ENCODE results near the gene ADPRHL1. TPM values are rescaled to one million over a fixed set of nuclear protein-coding genes. Genes with fewer than 3 reads are reported as not detected.
A peak's percentile ranks its signal among the peaks of the same experiment; 100 is the strongest.

The ADPRHL1 gene
- total RNA-seq, 1 experiment from 2014 or later: 4.9 TPM

GRCh38 chr13:113427562-113428468, 25.5 kb downstream of the ADPRHL1 start:
- POLR2A ChIA-PET: interaction anchor here (0.6 kb wide), 2 partner anchors 11 to 16 kb away, joined by 3 to 4 read pairs; no protein-coding TSS in a partner anchor

GRCh38 chr13:113426591-113426986, 26.7 kb downstream of the ADPRHL1 start:
- no TSS peak for BruUV-seq (replicated peaks)
- ChIA-PET CTCF (no interaction called here), POLR2A (no interaction called here)
- TF ChIP-seq CTCF (IDR thresholded peaks at IDR 0.05; ENCODE audit: insufficient read depth in 1 of 2, low read depth in 1 of 2, low read length in 1 of 2, severe bottlenecking in 1 of 2, unreplicated experiment in 1 of 2): no peak
- no peak overlapping the region for H3K27ac Mint-ChIP-seq (ENCODE audit: unreplicated experiment)
- H3K27me3 Mint-ChIP-seq (ENCODE audit: insufficient read depth, unreplicated experiment): no peaks in the 10 kb centered on the region
- peaks cover 10% of the 10 kb centered on the region for H3K4me1 ChIP-seq
- no peaks in the 10 kb centered on the region for H3K9me3 Mint-ChIP-seq (ENCODE audit: unreplicated experiment)
- intact Hi-C loops (cut with micrococcal nuclease; ENCODE audit: unreplicated experiment): no loop called here
- no peaks in the 10 kb centered on the region for H3K27me3 ChIP-seq (replicated peaks; ENCODE audit: control insufficient read depth, insufficient read depth, low read length)
- no peak for DNase-seq
- peaks cover 6% of the 10 kb centered on the region for H3K36me3 Mint-ChIP-seq (ENCODE audit: insufficient read depth, unreplicated experiment)
- H3K4me3 ChIP-seq (ENCODE audit: low read depth, low read length): no peak overlapping the region
- no peaks in the 10 kb centered on the region for H3K4me1 Mint-ChIP-seq (ENCODE audit: low read depth, unreplicated experiment)
- no peaks in the 10 kb centered on the region for H3K36me3 ChIP-seq (ENCODE audit: control insufficient read depth, insufficient read depth, low read length)
- H3K4me3 Mint-ChIP-seq (ENCODE audit: unreplicated experiment): no peak overlapping the region
- no peaks in the 10 kb centered on the region for H3K9me3 ChIP-seq

More at GRCh38 chr13:113427562-113428468, 25.5 kb downstream of the ADPRHL1 start:
- H3K4me1 Mint-ChIP-seq (ENCODE audit: low read depth, unreplicated experiment): no peaks in the 10 kb centered on the region
- no peaks in the 10 kb centered on the region for H3K9me3 Mint-ChIP-seq (ENCODE audit: unreplicated experiment)
- TF ChIP-seq CTCF (IDR thresholded peaks at IDR 0.05; ENCODE audit: insufficient read depth in 1 of 2, low read depth in 1 of 2, low read length in 1 of 2, severe bottlenecking in 1 of 2, unreplicated experiment in 1 of 2): no peak
- Histone ChIP-seq H3K36me3 (ENCODE audit: control insufficient read depth, insufficient read depth, low read length) (no peaks in the 10 kb centered on the region), H3K4me1 (peaks cover 10% of the 10 kb centered on the region), H3K9me3 (no peaks in the 10 kb centered on the region), H3K4me3 (ENCODE audit: low read depth, low read length) (no peak overlapping the region), H3K27me3 (replicated peaks; ENCODE audit: control insufficient read depth, insufficient read depth, low read length) (no peaks in the 10 kb centered on the region)
- intact Hi-C loops (cut with micrococcal nuclease; ENCODE audit: unreplicated experiment): no loop called here
- CTCF ChIA-PET: interaction anchor here (0.6 to 0.7 kb wide), 2 partner anchors 72 to 722 kb away, joined by 4 to 6 read pairs; no protein-coding TSS in a partner anchor
- no peak for DNase-seq
- BruUV-seq (replicated peaks): no TSS peak
- no peak overlapping the region for H3K4me3 Mint-ChIP-seq (ENCODE audit: unreplicated experiment)
- H3K36me3 Mint-ChIP-seq (ENCODE audit: insufficient read depth, unreplicated experiment): peaks cover 6% of the 10 kb centered on the region
- H3K27me3 Mint-ChIP-seq (ENCODE audit: insufficient read depth, unreplicated experiment): no peaks in the 10 kb centered on the region
- peak overlapping the region; percentile 74 for H3K27ac Mint-ChIP-seq (ENCODE audit: unreplicated experiment)

DNA sequence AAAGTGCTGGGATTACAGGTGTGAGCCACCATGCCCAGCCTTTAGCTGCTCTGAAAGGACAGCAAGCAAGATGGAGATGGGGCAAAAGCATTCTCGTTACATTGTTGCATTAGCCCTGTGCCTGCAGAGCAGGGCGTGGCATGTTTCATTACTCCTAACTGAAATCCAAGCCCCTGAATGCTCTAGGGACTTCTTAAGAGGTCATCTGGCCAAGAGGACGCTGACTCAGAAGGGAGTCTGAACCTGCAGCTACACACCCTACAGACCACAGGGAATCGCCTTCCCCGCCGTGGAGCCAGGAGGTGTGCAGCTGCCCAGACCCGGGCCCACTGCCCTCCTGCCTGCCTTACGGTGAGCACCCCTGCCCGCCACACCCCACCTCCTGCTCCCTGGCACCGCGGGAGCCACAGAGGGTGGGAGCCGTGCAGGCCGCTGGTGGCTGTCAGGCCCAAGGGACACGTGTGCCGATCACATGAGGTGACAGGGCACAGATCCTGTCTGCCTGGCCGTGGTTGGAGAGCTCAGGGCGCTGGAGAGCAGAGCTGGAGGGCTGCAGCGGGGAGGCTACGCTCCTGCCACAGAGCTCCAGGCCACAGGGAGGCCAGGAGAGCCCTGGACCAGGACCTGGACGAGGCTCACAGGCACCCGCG, 27.2 kb downstream of the ADPRHL1 start:
- Mint-ChIP-seq H3K27me3 (ENCODE audit: insufficient read depth, unreplicated experiment) (no peaks in the 10 kb centered on the region), H3K36me3 (ENCODE audit: insufficient read depth, unreplicated experiment) (peaks cover 6% of the 10 kb centered on the region), H3K9me3 (ENCODE audit: unreplicated experiment) (no peaks in the 10 kb centered on the region), H3K4me1 (ENCODE audit: low read depth, unreplicated experiment) (no peaks in the 10 kb centered on the region), H3K4me3 (ENCODE audit: unreplicated experiment) (no peak overlapping the region), H3K27ac (ENCODE audit: unreplicated experiment) (no peak overlapping the region)
- TF ChIP-seq CTCF (IDR thresholded peaks at IDR 0.05; ENCODE audit: insufficient read depth in 1 of 2, low read depth in 1 of 2, low read length in 1 of 2, severe bottlenecking in 1 of 2, unreplicated experiment in 1 of 2): no peak
- BruUV-seq (replicated peaks): no TSS peak
- no peaks in the 10 kb centered on the region for H3K9me3 ChIP-seq
- H3K36me3 ChIP-seq (ENCODE audit: control insufficient read depth, insufficient read depth, low read length): no peaks in the 10 kb centered on the region
- no peaks in the 10 kb centered on the region for H3K27me3 ChIP-seq (replicated peaks; ENCODE audit: control insufficient read depth, insufficient read depth, low read length)
- H3K4me3 ChIP-seq (ENCODE audit: low read depth, low read length): no peak overlapping the region
- ChIA-PET CTCF (no interaction called here), POLR2A (no interaction called here)
- H3K4me1 ChIP-seq: peaks cover 10% of the 10 kb centered on the region
- no peak for DNase-seq
- intact Hi-C loops (cut with micrococcal nuclease; ENCODE audit: unreplicated experiment): no loop called here
